Activated gamma-delta T cell treated with Interleukin-2 at 50 U/mL for 16 hours (primary cell): ENCODE measurements around the gene PARP2.

ENCODE experiments used
- DNase-seq: peaks from one replicate; pipeline ENCODE4 v3.0.0-alpha.2; 2020

PARP2 gene

DNA sequence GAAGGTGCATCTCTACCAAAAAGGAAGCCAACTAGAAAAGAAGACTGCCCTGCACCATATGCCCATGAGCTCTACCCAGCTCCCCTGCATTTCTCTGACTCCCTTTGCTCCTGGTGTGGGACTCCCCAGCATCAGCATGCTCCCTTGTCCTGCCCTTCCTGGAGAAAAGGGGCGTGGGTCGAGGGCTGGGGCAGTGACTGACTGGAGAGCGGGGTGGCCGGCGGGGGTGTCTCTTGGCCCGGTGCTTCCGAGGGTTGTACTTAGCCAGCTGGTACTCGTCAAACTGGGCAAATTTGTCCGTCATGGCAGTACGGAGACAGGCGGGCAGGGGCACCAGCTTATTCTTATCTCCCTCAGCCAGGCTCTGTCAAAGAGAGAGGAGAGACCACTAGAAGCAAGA lies 60.1 kb downstream of the PARP2 start:
- DNase-seq: no peak
